ENCODE results near the gene CRYGA. TPM values are rescaled to one million over a fixed set of nuclear protein-coding genes. Genes with fewer than 3 reads are reported as not detected.
"Not testable (repeated sequence)": the region's sequence is repeated elsewhere in the genome, so short reads cannot be mapped to it uniquely, and the experiment has no call there.

Gene CRYGA
- total RNA-seq, 2 experiments from 2014 or later, result not detected

GRCh38 chr2:208129744-208130711 lies 33.4 kb downstream of the CRYGA start, which contains the start of gene CRYGC:
Gene CRYGC, minus strand, starts transcription at chr2:208129828. Its CDS starts 36 bp downstream, at chr2:208129792.
- Mint-ChIP-seq H3K4me3 (no peak within 1 kb of the TSS), H3K36me3 (ENCODE audit: low read depth) (no peaks in the 10 kb centered on the region), H3K27ac (no peak within 1 kb of the TSS), H3K27me3 (peaks cover 15% of the 10 kb centered on the region), H3K9me3 (no peaks in the 10 kb centered on the region), H3K4me1 (peaks cover 4% of the 10 kb centered on the region)
- no peak for DNase-seq
- POLR2A ChIA-PET, result no interaction called here
- CTCF ChIA-PET, result no interaction called here

- POLR2A ChIA-PET, result no interaction called here
- Mint-ChIP-seq H3K9me3 (no peaks in the 10 kb centered on the region), H3K4me3 (no peak overlapping the region), H3K27me3 (peaks cover 27% of the 10 kb centered on the region), H3K4me1 (peaks cover 1% of the 10 kb centered on the region), H3K36me3 (ENCODE audit: low read depth) (no peaks in the 10 kb centered on the region), H3K27ac (no peak overlapping the region)
- DNase-seq, result no peak
- CTCF ChIA-PET, result no interaction called here
Observed at GRCh38 chr2:208128136-208128535, 35.3 kb downstream of the CRYGA start.

GRCh38 chr2:208127090-208127489 lies 36.3 kb downstream of the CRYGA start:
- Mint-ChIP-seq H3K36me3 (ENCODE audit: low read depth) (no peaks in the 10 kb centered on the region), H3K9me3 (no peaks in the 10 kb centered on the region), H3K4me1 (peaks cover 1% of the 10 kb centered on the region), H3K4me3 (no peak overlapping the region), H3K27ac (no peak overlapping the region), H3K27me3 (peaks cover 27% of the 10 kb centered on the region)
- CTCF ChIA-PET, result no interaction called here
- no peak for DNase-seq
- POLR2A ChIA-PET, result no interaction called here

GRCh38 chr2:208125251-208125650 lies 38.1 kb downstream of the CRYGA start:
- DNase-seq, result no peak
- Mint-ChIP-seq H3K36me3 (ENCODE audit: low read depth) (no peaks in the 10 kb centered on the region), H3K4me1 (peaks cover 1% of the 10 kb centered on the region), H3K27ac (no peak overlapping the region), H3K9me3 (no peaks in the 10 kb centered on the region), H3K4me3 (no peak overlapping the region), H3K27me3 (peaks cover 27% of the 10 kb centered on the region)
- POLR2A ChIA-PET, result no interaction called here
- CTCF ChIA-PET, result no interaction called here

- CTCF ChIA-PET; H3K27ac Mint-ChIP-seq; H3K9me3 Mint-ChIP-seq; POLR2A ChIA-PET; H3K4me3 Mint-ChIP-seq; H3K36me3 Mint-ChIP-seq (ENCODE audit: low read depth); DNase-seq; H3K4me1 Mint-ChIP-seq: not testable (repeated sequence)
- H3K27me3 Mint-ChIP-seq, result peaks cover 22% of the 10 kb centered on the region
Observed at GRCh38 chr2:208124013-208124715, 39.2 kb downstream of the CRYGA start, which contains the start of gene CRYGD. Gene CRYGD, minus strand, starts transcription at chr2:208124524. Its CDS starts 51 bp downstream, at chr2:208124473.

- no peak overlapping the region for H3K4me3 Mint-ChIP-seq
- H3K36me3 Mint-ChIP-seq (ENCODE audit: low read depth), result no peaks in the 10 kb centered on the region
- ChIA-PET POLR2A (no interaction called here), CTCF (no interaction called here)
- H3K27me3 Mint-ChIP-seq, result peaks cover 19% of the 10 kb centered on the region
- H3K27ac Mint-ChIP-seq, result no peak overlapping the region
- DNase-seq, result no peak
- peaks cover 1% of the 10 kb centered on the region for H3K4me1 Mint-ChIP-seq
- H3K9me3 Mint-ChIP-seq, result no peaks in the 10 kb centered on the region
Observed at GRCh38 chr2:208122248-208122647, 41.1 kb downstream of the CRYGA start.

- H3K27ac Mint-ChIP-seq, result no peak overlapping the region
- CTCF ChIA-PET, result no interaction called here
- no peak overlapping the region for H3K4me3 Mint-ChIP-seq
- H3K36me3 Mint-ChIP-seq (ENCODE audit: low read depth), result no peaks in the 10 kb centered on the region
- H3K9me3 Mint-ChIP-seq, result no peaks in the 10 kb centered on the region
- POLR2A ChIA-PET, result no interaction called here
- peaks cover 4% of the 10 kb centered on the region for H3K27me3 Mint-ChIP-seq
- peaks cover 1% of the 10 kb centered on the region for H3K4me1 Mint-ChIP-seq
- no peak for DNase-seq
Observed at GRCh38 chr2:208118918-208119317, 44.5 kb downstream of the CRYGA start.

GRCh38 chr2:208117390-208117789 lies 46.0 kb downstream of the CRYGA start:
- POLR2A ChIA-PET; H3K4me1 Mint-ChIP-seq; H3K36me3 Mint-ChIP-seq (ENCODE audit: low read depth); H3K27ac Mint-ChIP-seq; H3K27me3 Mint-ChIP-seq; H3K9me3 Mint-ChIP-seq; DNase-seq; H3K4me3 Mint-ChIP-seq; CTCF ChIA-PET: not testable (repeated sequence)

- CTCF ChIA-PET, result no interaction called here
- Mint-ChIP-seq H3K9me3 (no peaks in the 10 kb centered on the region), H3K4me1 (no peaks in the 10 kb centered on the region), H3K27ac (no peak overlapping the region), H3K4me3 (no peak overlapping the region), H3K36me3 (ENCODE audit: low read depth) (no peaks in the 10 kb centered on the region), H3K27me3 (peaks cover 10% of the 10 kb centered on the region)
- POLR2A ChIA-PET, result no interaction called here
- no peak for DNase-seq
Observed at GRCh38 chr2:208112969-208113368, 50.4 kb downstream of the CRYGA start.

- H3K4me1 Mint-ChIP-seq; H3K4me3 Mint-ChIP-seq; H3K9me3 Mint-ChIP-seq; CTCF ChIA-PET; DNase-seq; H3K27me3 Mint-ChIP-seq; H3K36me3 Mint-ChIP-seq (ENCODE audit: low read depth); POLR2A ChIA-PET; H3K27ac Mint-ChIP-seq: not testable (repeated sequence)
Observed at GRCh38 chr2:208112273-208112745, 51.1 kb downstream of the CRYGA start.

Other genes with a start within 250 kb of the CRYGA start
- 1 to 10 TPM; 4.9 to 5.4 TPM for gene PLEKHM3, start 138.1 kb downstream of the CRYGA start, total RNA-seq
- not detected for gene CRYGD, start 39.1 kb downstream of the CRYGA start, total RNA-seq
- gene CRYGC, start 33.8 kb downstream of the CRYGA start, total RNA-seq, result not detected
- gene CRYGB, start 17.4 kb downstream of the CRYGA start, total RNA-seq, result not detected
- not detected for gene C2orf80, start 26.4 kb upstream of the CRYGA start, total RNA-seq
- gene IDH1, start 91.5 kb upstream of the CRYGA start, total RNA-seq, result 10 to 100 TPM; 41.3 to 44.2 TPM
- gene PIKFYVE, start 102.7 kb upstream of the CRYGA start, total RNA-seq, result 10 to 100 TPM; 36.6 to 37.2 TPM
- gene PTH2R, start 243.2 kb upstream of the CRYGA start, total RNA-seq, result under 1 TPM in 1 of 2 experiments, not detected in 1; 0.10 TPM

All from activated CD4-positive, alpha-beta memory T cell treated with anti-CD3 and anti-CD28 coated beads, Interleukin-2, amount 10 ng/mL, durations not matched to agents 7 days and 5 days (primary cell).